NCI-H146 (cell line): ENCODE results near the gene ARHGEF16.
A peak's percentile ranks its signal among the peaks of the same experiment; 100 is the strongest.

Experiments used
- DNase-seq: peaks from one replicate; lab custom pipeline; 2025; lab: John Stamatoyannopoulos, UW

ARHGEF16 gene

GRCh38 chr1:3502641-3503524, 48.4 kb downstream of the ARHGEF16 start:
- DNase-seq: no peak

GRCh38 chr1:3503525-3503886, 49.0 kb downstream of the ARHGEF16 start:
- no peak for DNase-seq

- no peak for DNase-seq
Observed at GRCh38 chr1:3504151-3504821, 49.8 kb downstream of the ARHGEF16 start.

GRCh38 chr1:3504822-3505153, 50.3 kb downstream of the ARHGEF16 start:
- DNase-seq: peak; percentile 71

- peak; percentile 80 for DNase-seq
Observed at GRCh38 chr1:3505161-3505560, 50.7 kb downstream of the ARHGEF16 start.

GRCh38 chr1:3506041-3506440, 51.6 kb downstream of the ARHGEF16 start:
- no peak for DNase-seq

- DNase-seq: no peak
Observed at GRCh38 chr1:3506943-3507342, 52.5 kb downstream of the ARHGEF16 start.

- DNase-seq: no peak
Observed at GRCh38 chr1:3507636-3508275, 53.3 kb downstream of the ARHGEF16 start.

- no peak for DNase-seq
Observed at GRCh38 chr1:3508757-3509415, 54.4 kb downstream of the ARHGEF16 start.

GRCh38 chr1:3509721-3510120, 55.3 kb downstream of the ARHGEF16 start:
- no peak for DNase-seq

- DNase-seq: peak; percentile 67
Observed at GRCh38 chr1:3510136-3510955, 55.9 kb downstream of the ARHGEF16 start.

- no peak for DNase-seq
Observed at GRCh38 chr1:3510956-3511250, 56.4 kb downstream of the ARHGEF16 start.

- no peak for DNase-seq
Observed at GRCh38 chr1:3511306-3511705, 56.8 kb downstream of the ARHGEF16 start.

- no peak for DNase-seq
Observed at GRCh38 chr1:3511856-3512255, 57.4 kb downstream of the ARHGEF16 start.

- no peak for DNase-seq
Observed at GRCh38 chr1:3514404-3514803, 59.9 kb downstream of the ARHGEF16 start.

- no peak for DNase-seq
Observed at GRCh38 chr1:3515272-3515671, 60.8 kb downstream of the ARHGEF16 start.

GRCh38 chr1:3515774-3516480, 61.5 kb downstream of the ARHGEF16 start:
- DNase-seq: no peak

GRCh38 chr1:3516481-3516869, 62.0 kb downstream of the ARHGEF16 start:
- no peak for DNase-seq

- no peak for DNase-seq
Observed at GRCh38 chr1:3516911-3517675, 62.6 kb downstream of the ARHGEF16 start.

- DNase-seq: no peak
Observed at GRCh38 chr1:3518256-3518655, 63.8 kb downstream of the ARHGEF16 start.
